AG09309 (cell line): ENCODE results near the gene DENND2A.

Experiments
- DNase-seq: peaks from one replicate; pipeline ENCODE4 v3.0.0-alpha.2; 2010; ENCODE audit warnings: low read depth
- H3K4me3 ChIP-seq: 2 replicates; pipeline ENCODE4 v1.5.1; 2011; ENCODE audit warnings: mild to moderate bottlenecking, low read depth, low read length, moderate library complexity; ENCODE audit not compliant: control insufficient read depth
- TF ChIP-seq, protein P1 (sequence below): IDR thresholded peaks from 2 replicates; pipeline ENCODE4 v1.5.1; 2011; ENCODE audit warnings: mild to moderate bottlenecking, low read depth, low read length, inconsistent platforms; ENCODE audit not compliant: insufficient read depth, control insufficient read depth; ENCODE audit errors: missing control alignments

The DENND2A gene

DNA sequence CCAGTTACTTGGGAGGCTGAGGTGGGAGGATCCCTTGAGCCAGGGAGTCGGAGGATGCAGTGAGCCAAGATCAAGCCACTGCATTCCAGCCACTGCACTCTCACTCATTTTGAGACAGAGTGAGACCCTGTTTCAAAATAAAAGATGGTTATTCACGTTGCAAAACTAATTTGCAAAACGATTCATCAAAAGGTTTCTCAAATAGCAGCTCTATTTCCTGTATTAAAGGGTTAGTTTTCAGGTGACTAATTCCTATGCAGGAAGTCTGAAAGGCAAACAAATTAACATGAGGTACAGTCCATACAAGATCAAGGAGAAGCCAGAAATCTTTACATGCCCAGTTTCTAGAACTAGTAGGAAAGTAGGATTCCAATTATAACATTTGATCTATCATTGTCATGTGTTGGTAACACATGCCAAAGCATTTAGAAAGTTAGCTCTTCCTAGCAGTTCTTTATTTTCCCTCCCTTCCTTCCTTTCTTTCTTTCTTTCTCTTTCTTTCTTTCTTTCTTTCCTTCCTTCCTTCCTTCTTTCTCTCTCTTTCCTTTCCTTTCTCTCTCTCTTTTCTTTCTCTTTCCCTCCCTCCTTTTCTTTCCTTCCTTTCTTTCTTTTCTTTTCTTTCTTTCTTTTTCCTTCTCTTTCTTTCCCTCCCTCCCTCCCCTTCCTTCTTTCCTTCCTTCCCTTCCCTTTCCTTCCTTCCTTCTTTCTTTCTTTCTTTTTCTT is 49.3 kb downstream of the DENND2A start:
- no peak for DNase-seq
- no peak overlapping the region for H3K4me3 ChIP-seq
- TF ChIP-seq, protein P1, sequence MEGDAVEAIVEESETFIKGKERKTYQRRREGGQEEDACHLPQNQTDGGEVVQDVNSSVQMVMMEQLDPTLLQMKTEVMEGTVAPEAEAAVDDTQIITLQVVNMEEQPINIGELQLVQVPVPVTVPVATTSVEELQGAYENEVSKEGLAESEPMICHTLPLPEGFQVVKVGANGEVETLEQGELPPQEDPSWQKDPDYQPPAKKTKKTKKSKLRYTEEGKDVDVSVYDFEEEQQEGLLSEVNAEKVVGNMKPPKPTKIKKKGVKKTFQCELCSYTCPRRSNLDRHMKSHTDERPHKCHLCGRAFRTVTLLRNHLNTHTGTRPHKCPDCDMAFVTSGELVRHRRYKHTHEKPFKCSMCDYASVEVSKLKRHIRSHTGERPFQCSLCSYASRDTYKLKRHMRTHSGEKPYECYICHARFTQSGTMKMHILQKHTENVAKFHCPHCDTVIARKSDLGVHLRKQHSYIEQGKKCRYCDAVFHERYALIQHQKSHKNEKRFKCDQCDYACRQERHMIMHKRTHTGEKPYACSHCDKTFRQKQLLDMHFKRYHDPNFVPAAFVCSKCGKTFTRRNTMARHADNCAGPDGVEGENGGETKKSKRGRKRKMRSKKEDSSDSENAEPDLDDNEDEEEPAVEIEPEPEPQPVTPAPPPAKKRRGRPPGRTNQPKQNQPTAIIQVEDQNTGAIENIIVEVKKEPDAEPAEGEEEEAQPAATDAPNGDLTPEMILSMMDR, result no peak

- no peak overlapping the region for H3K4me3 ChIP-seq
- no peak for DNase-seq
- TF ChIP-seq, protein P1, result no peak
These were observed 53.4 kb downstream of the DENND2A start for GRCh38 chr7:140587243-140587642.

DNA sequence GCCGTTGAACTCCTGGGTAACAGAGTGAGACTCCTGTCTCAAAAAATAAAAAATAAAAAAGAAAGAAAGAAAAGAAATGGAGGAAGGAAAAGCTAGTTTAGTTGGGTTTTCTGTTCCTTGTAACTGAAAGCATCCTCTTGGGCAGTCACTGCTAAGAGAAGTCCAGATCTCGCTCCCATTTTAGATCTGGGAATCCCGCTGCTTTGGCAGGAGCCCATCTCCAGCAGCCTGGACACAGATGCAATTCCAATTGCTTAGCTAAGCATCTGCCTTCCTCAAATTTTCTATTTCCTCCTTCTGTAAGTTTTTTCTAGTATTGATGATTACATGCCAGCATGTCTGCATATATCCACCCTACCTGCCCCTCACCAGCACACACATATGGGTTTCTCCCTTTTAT is 54.1 kb downstream of the DENND2A start:
- DNase-seq, result no peak
- H3K4me3 ChIP-seq, result no peak overlapping the region
- TF ChIP-seq, protein P1, result no peak

- no peak overlapping the region for H3K4me3 ChIP-seq
- no peak for DNase-seq
- TF ChIP-seq, protein P1, result no peak
These were observed 55.3 kb downstream of the DENND2A start for GRCh38 chr7:140585333-140585732.

DNA sequence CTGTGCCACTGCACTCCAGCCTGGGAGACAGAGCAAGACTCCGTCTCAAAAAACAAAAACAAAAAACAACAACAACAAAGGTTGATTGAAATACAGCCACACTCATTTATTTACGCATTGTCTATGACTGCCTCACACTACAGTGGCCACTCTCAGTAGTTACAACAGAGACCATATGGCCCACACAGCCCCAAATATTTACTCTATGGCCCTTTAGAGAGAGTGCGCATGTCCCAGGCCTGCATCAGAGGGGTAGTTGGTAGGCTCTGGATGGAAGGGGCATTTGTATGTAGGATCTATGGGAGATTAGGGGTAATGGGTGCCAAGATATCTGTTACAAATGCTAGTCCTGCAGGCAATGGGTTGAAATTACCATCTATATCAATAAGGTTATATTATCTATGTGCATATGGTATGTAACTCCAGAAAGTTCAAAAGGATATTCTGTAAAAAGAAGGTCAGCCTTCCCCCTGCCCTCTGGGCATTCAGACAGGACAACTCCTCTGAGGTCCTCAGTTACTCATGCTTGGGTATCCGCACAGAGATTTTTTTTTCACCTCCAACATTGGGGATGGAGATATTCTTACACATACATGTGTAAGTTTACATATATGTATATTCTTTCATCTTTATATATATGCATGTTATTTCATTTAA is 56.3 kb downstream of the DENND2A start:
- H3K4me3 ChIP-seq, result no peak overlapping the region
- no peak for DNase-seq
- TF ChIP-seq, protein P1, result no peak

- H3K4me3 ChIP-seq, result no peak overlapping the region
- no peak for DNase-seq
- TF ChIP-seq, protein P1, result no peak
These were observed 59.2 kb downstream of the DENND2A start for GRCh38 chr7:140581411-140581810.
